ENCODE data around the gene ZFP92. TPM values are rescaled to one million over a fixed set of nuclear protein-coding genes. Genes with fewer than 3 reads are reported as not detected.

ZFP92 gene
- total and polyA plus RNA-seq, 10 of the 15 experiments (the other 5 are each of a cell fraction or from before 2014, with no cell fraction given): 0.02 to 1.6 (median 0.09) TPM; not detected in 2

DNA sequence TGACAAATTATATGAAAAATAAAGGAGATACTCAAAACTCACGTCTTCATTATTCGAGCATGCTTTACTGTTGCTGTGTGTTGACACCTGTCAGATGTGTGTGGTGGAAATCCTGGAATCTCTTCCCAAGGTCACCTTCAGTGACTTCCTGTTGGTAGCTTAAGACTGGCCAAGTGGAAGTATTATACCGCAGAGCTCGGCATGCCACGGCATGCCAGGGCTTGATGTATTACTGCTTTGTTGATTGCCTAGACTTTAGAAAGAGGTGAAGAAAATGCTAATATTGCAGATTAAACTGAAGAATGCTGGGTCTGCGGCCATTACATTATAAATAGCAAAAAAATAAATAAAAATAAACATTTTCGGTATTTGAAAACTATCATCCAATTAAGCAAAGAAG lies 30.0 kb downstream of the ZFP92 start:
- TF ChIP-seq RAD21 (IDR thresholded peaks at IDR 0.05; ENCODE audit: insufficient read depth, low read depth, low read length) (no peak), EED (IDR thresholded peaks at IDR 0.05; ENCODE audit: low read depth) (no peak), CREB1 (IDR thresholded peaks at IDR 0.05; ENCODE audit: low read depth) (no peak), ZNF217 (IDR thresholded peaks at IDR 0.05) (no peak)
- TF ChIP-seq, protein P1, sequence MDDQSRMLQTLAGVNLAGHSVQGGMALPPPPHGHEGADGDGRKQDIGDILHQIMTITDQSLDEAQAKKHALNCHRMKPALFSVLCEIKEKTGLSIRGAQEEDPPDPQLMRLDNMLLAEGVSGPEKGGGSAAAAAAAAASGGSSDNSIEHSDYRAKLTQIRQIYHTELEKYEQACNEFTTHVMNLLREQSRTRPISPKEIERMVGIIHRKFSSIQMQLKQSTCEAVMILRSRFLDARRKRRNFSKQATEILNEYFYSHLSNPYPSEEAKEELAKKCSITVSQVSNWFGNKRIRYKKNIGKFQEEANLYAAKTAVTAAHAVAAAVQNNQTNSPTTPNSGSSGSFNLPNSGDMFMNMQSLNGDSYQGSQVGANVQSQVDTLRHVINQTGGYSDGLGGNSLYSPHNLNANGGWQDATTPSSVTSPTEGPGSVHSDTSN (IDR thresholded peaks at IDR 0.05; ENCODE audit: insufficient replicate concordance, low read depth, low read length): no peak
- FAIRE-seq (no peak), DNase-seq (ENCODE audit: low read depth, low spot score) (no peak), ATAC-seq (no peak)
- intact Hi-C loops (cut with micrococcal nuclease; ENCODE audit: unreplicated experiment) (no loop called here), in situ Hi-C loops (cut with MboI) (no loop called here)
- WGBS (ENCODE audit: insufficient coverage, insufficient replicate concordance, low lambda C conversion rate, missing lambda C conversion rate): 35% methylated on average over 7 of the region's 7 CpGs
- POLR2A ChIA-PET: no interaction called here
- H3K27me3 ChIP-seq (replicated peaks in 1 of 2; ENCODE audit: control insufficient read depth in 2 of 2, insufficient read depth in 2 of 2, low read length in 1 of 2): no peaks in the 10 kb centered on the region
- no peak overlapping the region for H3K4me2 ChIP-seq (ENCODE audit: control insufficient read depth, insufficient read depth)
- no peak overlapping the region for H3K27ac ChIP-seq (ENCODE audit: control insufficient read depth, insufficient read depth)
- no peaks in the 10 kb centered on the region for H3K79me2 ChIP-seq (ENCODE audit: control insufficient read depth, insufficient read depth, low read length)
- RAD21 ChIA-PET (ENCODE audit: unreplicated experiment): no interaction called here
- H3K36me3 ChIP-seq (ENCODE audit: control insufficient read depth in 2 of 2, insufficient read depth in 2 of 2, low read length in 1 of 2): no peaks in the 10 kb centered on the region
- CTCF ChIA-PET: no interaction called here
- no peak overlapping the region for H3K4me3 ChIP-seq
- no peaks in the 10 kb centered on the region for H3K4me1 ChIP-seq (ENCODE audit: control insufficient read depth, insufficient read depth, low read length)
- SMC1A ChIA-PET (ENCODE audit: uncharacterized antibody, unreplicated experiment): no interaction called here
- no peaks in the 10 kb centered on the region for H4K20me1 ChIP-seq (ENCODE audit: control insufficient read depth, insufficient read depth)
- H3K9ac ChIP-seq (ENCODE audit: control insufficient read depth, insufficient read depth, low read length): no peak overlapping the region
- H2AFZ ChIP-seq (ENCODE audit: control insufficient read depth, low read depth, low read length): no peak overlapping the region
- no TSS peak for BruUV-seq (replicated peaks)
- H3K9me3 ChIP-seq (replicated peaks; ENCODE audit: control insufficient read depth, insufficient read depth, low read length): no peaks in the 10 kb centered on the region; the same call in 2 of the 3 replicates

DNA sequence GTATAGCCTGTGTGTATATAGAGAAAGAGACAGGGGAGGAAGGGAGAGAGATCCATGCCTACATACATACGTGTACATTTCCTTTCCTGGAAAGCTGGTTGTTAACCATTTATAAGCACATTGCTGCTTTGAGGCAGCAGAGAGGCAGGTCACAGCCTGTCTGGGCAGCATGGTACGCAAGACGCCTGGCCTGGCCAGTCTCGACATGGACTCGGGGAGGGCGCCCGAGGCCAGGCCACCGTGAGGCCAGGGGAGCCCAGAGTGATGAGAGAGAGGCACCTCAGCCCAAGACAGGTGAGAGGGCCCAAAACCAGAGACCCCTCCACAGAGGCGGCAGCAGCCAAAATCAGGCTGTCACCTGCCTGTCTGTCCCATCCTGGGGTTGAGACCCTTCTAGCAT lies 30.7 kb downstream of the ZFP92 start:
- ChIA-PET CTCF (no interaction called here), SMC1A (ENCODE audit: uncharacterized antibody, unreplicated experiment) (no interaction called here), RAD21 (ENCODE audit: unreplicated experiment) (no interaction called here), POLR2A (no interaction called here)
- no peaks in the 10 kb centered on the region for H3K36me3 ChIP-seq (ENCODE audit: control insufficient read depth in 2 of 2, insufficient read depth in 2 of 2, low read length in 1 of 2)
- 63% methylated on average over 9 of the region's 9 CpGs for WGBS (ENCODE audit: insufficient coverage, insufficient replicate concordance, low lambda C conversion rate, missing lambda C conversion rate)
- no peaks in the 10 kb centered on the region for H3K4me1 ChIP-seq (ENCODE audit: control insufficient read depth, insufficient read depth, low read length)
- ATAC-seq: no peak
- H3K9me3 ChIP-seq (replicated peaks; ENCODE audit: control insufficient read depth, insufficient read depth, low read length): no peaks in the 10 kb centered on the region; the same call in 2 of the 3 replicates
- BruUV-seq (replicated peaks): no TSS peak
- FAIRE-seq: no peak
- no peak overlapping the region for H2AFZ ChIP-seq (ENCODE audit: control insufficient read depth, low read depth, low read length)
- H3K4me3 ChIP-seq: no peak overlapping the region
- intact Hi-C loops (cut with micrococcal nuclease; ENCODE audit: unreplicated experiment): no loop called here
- no peak overlapping the region for H3K27ac ChIP-seq (ENCODE audit: control insufficient read depth, insufficient read depth)
- no peaks in the 10 kb centered on the region for H4K20me1 ChIP-seq (ENCODE audit: control insufficient read depth, insufficient read depth)
- TF ChIP-seq SMAD5 (IDR thresholded peaks at IDR 0.05; ENCODE audit: low read depth): no peak
- no peak for TF ChIP-seq LARP7 (IDR thresholded peaks at IDR 0.05)
- no peak for TF ChIP-seq KAT2A (conservative IDR thresholded peaks at IDR 0.05; ENCODE audit: control insufficient read depth, low read depth, low read length)
- no peaks in the 10 kb centered on the region for H3K27me3 ChIP-seq (replicated peaks in 1 of 2; ENCODE audit: control insufficient read depth in 2 of 2, insufficient read depth in 2 of 2, low read length in 1 of 2)
- in situ Hi-C loops (cut with MboI): no loop called here
- no peak for DNase-seq (ENCODE audit: low read depth, low spot score)
- H3K9ac ChIP-seq (ENCODE audit: control insufficient read depth, insufficient read depth, low read length): no peak overlapping the region
- H3K4me2 ChIP-seq (ENCODE audit: control insufficient read depth, insufficient read depth): no peak overlapping the region
- H3K79me2 ChIP-seq (ENCODE audit: control insufficient read depth, insufficient read depth, low read length): no peaks in the 10 kb centered on the region
